Activated CD8-positive, alpha-beta memory T cell treated with anti-CD3 and anti-CD28 coated beads for 24 hours (primary cell): Measurements from ENCODE around the gene PCNT.

Experiments used
- DNase-seq: peaks from one replicate; pipeline ENCODE4 v3.0.0-alpha.2; 2020

The PCNT gene

DNA sequence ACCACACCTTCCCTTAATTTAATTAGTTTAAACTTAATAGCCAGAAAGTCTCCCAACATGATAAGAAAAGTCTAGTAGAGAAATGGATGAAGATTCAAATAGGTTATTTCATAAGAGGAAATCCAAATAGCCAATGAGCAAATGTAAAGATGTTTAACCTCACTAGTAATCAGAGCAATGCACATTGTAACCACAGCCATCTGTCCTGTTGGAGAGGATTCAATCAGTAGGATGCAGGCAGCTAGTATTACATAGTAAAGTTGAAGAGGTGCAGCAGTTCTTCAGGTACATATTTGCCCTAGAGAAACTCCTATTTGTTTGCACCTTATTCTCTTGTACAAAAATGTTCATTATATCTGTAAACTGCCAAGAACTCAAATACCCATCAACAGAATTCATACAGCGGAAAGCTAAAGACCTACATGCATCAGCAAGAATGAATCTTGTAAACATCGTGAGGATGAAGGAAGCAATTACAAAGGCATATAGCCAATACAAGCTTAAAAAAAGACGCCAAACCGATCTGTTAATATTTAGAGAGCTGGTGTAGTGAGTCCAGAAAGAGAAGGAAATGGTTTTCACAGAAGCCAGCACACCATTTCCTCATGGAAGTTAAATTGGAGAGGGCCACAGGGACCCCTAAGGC lies 162.6 kb downstream of the PCNT start:
- no peak for DNase-seq

GRCh38 chr21:46489162-46489663 lies 165.3 kb downstream of the PCNT start:
- DNase-seq = no peak

- DNase-seq = no peak
These were observed 165.8 kb downstream of the PCNT start for GRCh38 chr21:46489800-46490199.

DNA sequence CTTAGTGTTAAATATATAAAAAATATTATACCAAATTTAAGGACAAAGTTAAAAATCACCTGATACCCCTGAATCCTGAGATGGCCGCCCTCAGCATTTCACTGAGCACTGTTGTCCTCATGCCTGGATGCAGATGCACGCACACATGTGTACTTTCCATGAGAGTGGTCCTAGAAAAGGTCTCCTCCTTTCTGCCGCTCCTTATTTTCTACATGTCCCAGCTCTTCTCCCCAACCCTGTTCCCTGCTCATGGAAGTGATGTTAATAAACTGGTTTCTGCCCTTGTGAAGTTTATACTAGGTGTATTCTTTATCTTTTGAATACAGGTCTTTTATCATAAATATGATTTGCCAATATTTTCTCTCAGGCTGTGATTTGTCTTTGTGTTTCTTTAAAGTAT lies 167.6 kb downstream of the PCNT start:
- no peak for DNase-seq

GRCh38 chr21:46492851-46493250 lies 168.9 kb downstream of the PCNT start:
- no peak for DNase-seq

- no peak for DNase-seq
These were observed 169.9 kb downstream of the PCNT start for GRCh38 chr21:46493828-46494227.
